ENCODE data around the gene OCA2. TPM values are rescaled to one million over a fixed set of nuclear protein-coding genes. Genes with fewer than 3 reads are reported as not detected.

Gene OCA2
- total and polyA plus RNA-seq, 2 donors from 2014 or later, result 0.45 to 2.5 TPM

DNA sequence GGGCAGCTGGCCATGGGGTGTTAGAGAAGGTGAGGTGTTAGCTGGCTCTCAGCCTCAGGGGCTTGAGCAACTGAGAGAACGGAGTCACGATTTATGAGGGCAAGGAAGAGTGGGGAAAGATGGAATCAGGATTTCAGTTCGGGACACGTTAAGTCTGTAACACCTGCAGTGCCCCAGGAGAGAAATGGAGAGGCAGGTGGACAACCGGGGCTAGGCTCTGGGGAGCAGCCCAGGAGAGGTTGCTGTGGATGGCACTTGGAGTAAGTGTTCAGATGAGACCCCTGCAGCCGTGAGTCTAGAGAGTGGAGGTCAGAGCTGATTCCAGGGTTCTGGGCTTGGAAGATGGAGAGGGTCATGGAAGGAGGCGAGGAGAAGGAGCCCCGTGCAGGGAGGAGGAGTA is 237.9 kb downstream of the OCA2 start:
- intact Hi-C loops (cut with DNase I), result no loop called here
- DNase-seq (no peak), FAIRE-seq (no peak)
- H3K27ac ChIP-seq (ENCODE audit: low read depth in 2 of 2, low read length in 2 of 2), result no peak overlapping the region
- TF ChIP-seq, protein P1, sequence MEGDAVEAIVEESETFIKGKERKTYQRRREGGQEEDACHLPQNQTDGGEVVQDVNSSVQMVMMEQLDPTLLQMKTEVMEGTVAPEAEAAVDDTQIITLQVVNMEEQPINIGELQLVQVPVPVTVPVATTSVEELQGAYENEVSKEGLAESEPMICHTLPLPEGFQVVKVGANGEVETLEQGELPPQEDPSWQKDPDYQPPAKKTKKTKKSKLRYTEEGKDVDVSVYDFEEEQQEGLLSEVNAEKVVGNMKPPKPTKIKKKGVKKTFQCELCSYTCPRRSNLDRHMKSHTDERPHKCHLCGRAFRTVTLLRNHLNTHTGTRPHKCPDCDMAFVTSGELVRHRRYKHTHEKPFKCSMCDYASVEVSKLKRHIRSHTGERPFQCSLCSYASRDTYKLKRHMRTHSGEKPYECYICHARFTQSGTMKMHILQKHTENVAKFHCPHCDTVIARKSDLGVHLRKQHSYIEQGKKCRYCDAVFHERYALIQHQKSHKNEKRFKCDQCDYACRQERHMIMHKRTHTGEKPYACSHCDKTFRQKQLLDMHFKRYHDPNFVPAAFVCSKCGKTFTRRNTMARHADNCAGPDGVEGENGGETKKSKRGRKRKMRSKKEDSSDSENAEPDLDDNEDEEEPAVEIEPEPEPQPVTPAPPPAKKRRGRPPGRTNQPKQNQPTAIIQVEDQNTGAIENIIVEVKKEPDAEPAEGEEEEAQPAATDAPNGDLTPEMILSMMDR (IDR thresholded peaks at IDR 0.05; ENCODE audit: borderline replicate concordance, extremely low read depth, insufficient read depth), result no peak
- no peak overlapping the region for H3K4me3 ChIP-seq (ENCODE audit: low read length in 3 of 3)
- H3K36me3 ChIP-seq (ENCODE audit: control insufficient read depth in 2 of 3, insufficient read depth in 3 of 3, low read length in 3 of 3), result no peaks in the 10 kb centered on the region
- no peak overlapping the region for H3K9ac ChIP-seq (ENCODE audit: low read length in 3 of 3)
- H3K4me1 ChIP-seq (ENCODE audit: control insufficient read depth in 2 of 3, insufficient read depth in 2 of 3, low read depth in 1 of 3, low read length in 3 of 3), result no peaks in the 10 kb centered on the region
- H3K9me3 ChIP-seq (ENCODE audit: control insufficient read depth in 2 of 3, insufficient read depth in 1 of 3, low read length in 3 of 3), result peaks cover 0 to 3% (median 0%) of the 10 kb centered on the region in 3 donors
- no peaks in the 10 kb centered on the region for H3K27me3 ChIP-seq (ENCODE audit: control insufficient read depth, insufficient read depth, low read length)

- Histone ChIP-seq H3K9me3 (ENCODE audit: control insufficient read depth in 2 of 3, insufficient read depth in 1 of 3, low read length in 3 of 3) (peaks cover 0 to 3% (median 0%) of the 10 kb centered on the region in 3 donors), H3K36me3 (ENCODE audit: control insufficient read depth in 2 of 3, insufficient read depth in 3 of 3, low read length in 3 of 3) (no peaks in the 10 kb centered on the region), H3K9ac (ENCODE audit: low read length in 3 of 3) (no peak overlapping the region), H3K4me1 (ENCODE audit: control insufficient read depth in 2 of 3, insufficient read depth in 2 of 3, low read depth in 1 of 3, low read length in 3 of 3) (no peaks in the 10 kb centered on the region), H3K27ac (ENCODE audit: low read depth in 2 of 2, low read length in 2 of 2) (no peak overlapping the region), H3K4me3 (ENCODE audit: low read length in 3 of 3) (no peak overlapping the region), H3K27me3 (ENCODE audit: control insufficient read depth, insufficient read depth, low read length) (no peaks in the 10 kb centered on the region)
- intact Hi-C loops (cut with DNase I), result no loop called here
- FAIRE-seq (no peak), DNase-seq (no peak)
- TF ChIP-seq, protein P1 (IDR thresholded peaks at IDR 0.05; ENCODE audit: borderline replicate concordance, extremely low read depth, insufficient read depth), result no peak
Measured at GRCh38 chr15:27855137-27855536, 244.0 kb downstream of the OCA2 start.

- TF ChIP-seq, protein P1 (IDR thresholded peaks at IDR 0.05; ENCODE audit: borderline replicate concordance, extremely low read depth, insufficient read depth), result no peak
- no peak overlapping the region for H3K27ac ChIP-seq (ENCODE audit: low read depth in 2 of 2, low read length in 2 of 2)
- H3K36me3 ChIP-seq (ENCODE audit: control insufficient read depth in 2 of 3, insufficient read depth in 3 of 3, low read length in 3 of 3), result no peaks in the 10 kb centered on the region
- no peak overlapping the region for H3K4me3 ChIP-seq (ENCODE audit: low read length in 3 of 3)
- DNase-seq, result no peak
- intact Hi-C loops (cut with DNase I), result no loop called here
- FAIRE-seq, result no peak
- H3K27me3 ChIP-seq (ENCODE audit: control insufficient read depth, insufficient read depth, low read length), result no peaks in the 10 kb centered on the region
- H3K4me1 ChIP-seq (ENCODE audit: control insufficient read depth in 2 of 3, insufficient read depth in 2 of 3, low read depth in 1 of 3, low read length in 3 of 3), result no peaks in the 10 kb centered on the region
- H3K9me3 ChIP-seq (ENCODE audit: control insufficient read depth in 2 of 3, insufficient read depth in 1 of 3, low read length in 3 of 3), result peaks cover 0 to 3% (median 0%) of the 10 kb centered on the region in 3 donors
- H3K9ac ChIP-seq (ENCODE audit: low read length in 3 of 3), result no peak overlapping the region
Measured at GRCh38 chr15:27854601-27855000, 244.5 kb downstream of the OCA2 start.
